ENCODE measurements around the gene ZEB1. TPM values are rescaled to one million over a fixed set of nuclear protein-coding genes. Genes with fewer than 3 reads are reported as not detected.

ZEB1 gene
- total RNA-seq, 1 experiment from 2014 or later = 0.39 TPM

GRCh38 chr10:31458974-31459373, 140.0 kb downstream of the ZEB1 start:
- Histone ChIP-seq H3K18ac (ENCODE audit: insufficient read length, low read depth, low read length) (no peak overlapping the region), H4K8ac (replicated peaks; ENCODE audit: insufficient read length, low read depth, low read length) (no peak overlapping the region), H2BK5ac (ENCODE audit: insufficient read length, low read length) (no peak overlapping the region), H2BK12ac (ENCODE audit: insufficient read length, low read depth, low read length) (no peak overlapping the region), H3K23ac (ENCODE audit: insufficient read length, low read depth, low read length) (no peak overlapping the region), H3K4ac (ENCODE audit: low read depth, low read length) (no peak overlapping the region), H3K27me3 (ENCODE audit: insufficient read depth, low read length) (no peaks in the 10 kb centered on the region), H2AK5ac (ENCODE audit: insufficient read length, low read length) (no peak overlapping the region), H2BK120ac (ENCODE audit: low read depth, low read length, poor library complexity, severe bottlenecking) (no peak overlapping the region), H3K4me1 (ENCODE audit: insufficient read depth, low read length) (no peaks in the 10 kb centered on the region), H4K5ac (ENCODE audit: insufficient read length, low read depth, low read length) (no peak overlapping the region), H3K9ac (ENCODE audit: extremely low read depth, insufficient read length, low read length) (no peak overlapping the region), H3K79me1 (ENCODE audit: insufficient read depth, low read depth, low read length, poor library complexity, severe bottlenecking) (no peaks in the 10 kb centered on the region), H2BK20ac (ENCODE audit: low read depth, low read length, poor library complexity, severe bottlenecking) (no peak overlapping the region), H3K23me2 (ENCODE audit: insufficient read length, low read depth, low read length, poor library complexity, severe bottlenecking) (no peaks in the 10 kb centered on the region), H3K27ac (ENCODE audit: insufficient read length, low read depth, low read length) (no peak overlapping the region), H2BK15ac (ENCODE audit: low read depth, low read length) (no peak overlapping the region), H4K91ac (ENCODE audit: insufficient read length, low read depth, low read length) (no peak overlapping the region), H3K14ac (ENCODE audit: insufficient read depth, low read length) (no peak overlapping the region), H4K20me1 (ENCODE audit: control insufficient read depth, insufficient read depth, insufficient read length) (no peaks in the 10 kb centered on the region), H3K4me2 (ENCODE audit: insufficient read depth, insufficient read length, low read length) (no peak overlapping the region), H2AFZ (ENCODE audit: low read length) (no peak overlapping the region), H3K79me2 (ENCODE audit: insufficient read depth, low read length) (no peaks in the 10 kb centered on the region), H3T11ph (ENCODE audit: low read length) (no peak overlapping the region), H3K9me3 (ENCODE audit: control insufficient read depth, low read depth, low read length) (no peaks in the 10 kb centered on the region), H3K56ac (ENCODE audit: insufficient read length, low read depth, low read length) (no peak overlapping the region)
- no peak for TF ChIP-seq CTCF (conservative IDR thresholded peaks at IDR 0.05)
- Mint-ChIP-seq H3K36me3 (ENCODE audit: insufficient read depth in 1 of 3, low read depth in 3 of 3) (peaks cover 0 to 1% (median 0%) of the 10 kb centered on the region in 3 experiments; a peak in 2 of 7 replicates), H3K4me1 (no peaks in the 10 kb centered on the region), H3K9me3 (peaks cover 9 to 10% of the 10 kb centered on the region in 2 experiments), H3K27ac (no peak overlapping the region), H3K4me3 (no peak overlapping the region), H3K27me3 (ENCODE audit: low read depth) (peaks cover 4% of the 10 kb centered on the region; the same call in 1 of the 2 replicates)
- no peak for DNase-seq
